GM06990 (cell line): ENCODE data around the gene DSPP.

Source experiments
- DNase-seq: peaks from one replicate; pipeline ENCODE4 v3.0.0-alpha.2; 2011; ENCODE audit not compliant: insufficient read length; ENCODE audit errors: extremely low read depth
- H3K27me3 ChIP-seq: replicated peaks from 2 replicates; pipeline ENCODE4 v1.6.0; 2011; ENCODE audit warnings: low read length; ENCODE audit not compliant: control insufficient read depth, insufficient read depth
- H3K36me3 ChIP-seq: 2 replicates; pipeline ENCODE4 v1.5.1; 2011; ENCODE audit warnings: low read length; ENCODE audit not compliant: control insufficient read depth, insufficient read depth
- H3K4me3 ChIP-seq: replicated peaks from 2 replicates; pipeline ENCODE4 v1.5.1; 2011; ENCODE audit warnings: low read depth, mild to moderate bottlenecking, control low read depth, low read length
- TF ChIP-seq, protein P1 (sequence below): IDR thresholded peaks from 2 replicates; pipeline ENCODE4 v1.5.1; 2011; ENCODE audit warnings: low read length, control low read depth, mild to moderate bottlenecking, inconsistent platforms; ENCODE audit not compliant: insufficient read depth, poor library complexity, severe bottlenecking

The DSPP gene

DNA sequence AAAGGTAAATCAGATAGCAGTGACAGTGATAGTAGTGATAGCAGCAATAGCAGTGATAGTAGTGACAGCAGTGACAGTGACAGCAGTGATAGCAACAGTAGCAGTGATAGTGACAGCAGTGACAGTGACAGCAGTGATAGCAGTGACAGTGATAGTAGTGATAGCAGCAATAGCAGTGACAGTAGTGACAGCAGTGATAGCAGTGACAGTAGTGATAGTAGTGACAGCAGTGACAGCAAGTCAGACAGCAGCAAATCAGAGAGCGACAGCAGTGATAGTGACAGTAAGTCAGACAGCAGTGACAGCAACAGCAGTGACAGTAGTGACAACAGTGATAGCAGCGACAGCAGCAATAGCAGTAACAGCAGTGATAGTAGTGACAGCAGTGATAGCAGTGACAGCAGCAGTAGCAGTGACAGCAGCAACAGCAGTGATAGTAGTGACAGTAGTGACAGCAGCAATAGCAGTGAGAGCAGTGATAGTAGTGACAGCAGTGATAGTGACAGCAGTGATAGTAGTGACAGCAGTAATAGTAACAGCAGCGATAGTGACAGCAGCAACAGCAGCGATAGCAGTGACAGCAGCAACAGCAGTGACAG, 6.1 kb downstream of the DSPP start:
- H3K27me3 ChIP-seq = no peaks in the 10 kb centered on the region
- DNase-seq = no peak
- H3K4me3 ChIP-seq = no peak overlapping the region
- no peaks in the 10 kb centered on the region for H3K36me3 ChIP-seq
- TF ChIP-seq, protein P1, sequence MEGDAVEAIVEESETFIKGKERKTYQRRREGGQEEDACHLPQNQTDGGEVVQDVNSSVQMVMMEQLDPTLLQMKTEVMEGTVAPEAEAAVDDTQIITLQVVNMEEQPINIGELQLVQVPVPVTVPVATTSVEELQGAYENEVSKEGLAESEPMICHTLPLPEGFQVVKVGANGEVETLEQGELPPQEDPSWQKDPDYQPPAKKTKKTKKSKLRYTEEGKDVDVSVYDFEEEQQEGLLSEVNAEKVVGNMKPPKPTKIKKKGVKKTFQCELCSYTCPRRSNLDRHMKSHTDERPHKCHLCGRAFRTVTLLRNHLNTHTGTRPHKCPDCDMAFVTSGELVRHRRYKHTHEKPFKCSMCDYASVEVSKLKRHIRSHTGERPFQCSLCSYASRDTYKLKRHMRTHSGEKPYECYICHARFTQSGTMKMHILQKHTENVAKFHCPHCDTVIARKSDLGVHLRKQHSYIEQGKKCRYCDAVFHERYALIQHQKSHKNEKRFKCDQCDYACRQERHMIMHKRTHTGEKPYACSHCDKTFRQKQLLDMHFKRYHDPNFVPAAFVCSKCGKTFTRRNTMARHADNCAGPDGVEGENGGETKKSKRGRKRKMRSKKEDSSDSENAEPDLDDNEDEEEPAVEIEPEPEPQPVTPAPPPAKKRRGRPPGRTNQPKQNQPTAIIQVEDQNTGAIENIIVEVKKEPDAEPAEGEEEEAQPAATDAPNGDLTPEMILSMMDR = no peak

GRCh38 chr4:87616268-87616667, 7.9 kb downstream of the DSPP start:
- DNase-seq = no peak
- TF ChIP-seq, protein P1 = no peak
- Histone ChIP-seq H3K27me3 (no peaks in the 10 kb centered on the region), H3K36me3 (no peaks in the 10 kb centered on the region), H3K4me3 (no peak overlapping the region)

DNA sequence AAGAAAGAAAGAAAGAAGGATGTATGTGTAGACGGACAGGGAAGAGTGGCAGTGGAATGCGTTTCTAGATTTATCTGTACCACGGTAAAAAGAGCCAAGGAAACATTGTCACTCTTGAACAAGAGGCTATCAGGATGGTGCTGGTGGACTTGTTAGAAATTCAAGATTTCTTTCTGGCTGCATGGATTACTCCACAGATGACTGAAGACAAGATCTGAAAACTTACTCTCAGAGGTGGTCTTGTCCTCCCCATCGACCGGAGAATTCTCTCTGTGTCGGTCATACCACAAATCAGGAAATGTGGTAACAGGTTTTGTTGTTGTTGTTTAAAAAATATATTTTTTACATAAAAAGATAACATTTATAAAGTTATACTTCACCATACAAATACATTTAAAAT, 11.8 kb downstream of the DSPP start:
- no peak for DNase-seq
- no peaks in the 10 kb centered on the region for H3K27me3 ChIP-seq
- H3K4me3 ChIP-seq = no peak overlapping the region
- TF ChIP-seq, protein P1 = no peak
- no peaks in the 10 kb centered on the region for H3K36me3 ChIP-seq

- H3K36me3 ChIP-seq = no peaks in the 10 kb centered on the region
- TF ChIP-seq, protein P1 = no peak
- no peak for DNase-seq
- no peaks in the 10 kb centered on the region for H3K27me3 ChIP-seq
- no peak overlapping the region for H3K4me3 ChIP-seq
These were observed 12.2 kb downstream of the DSPP start for GRCh38 chr4:87620491-87620890.

GRCh38 chr4:87622303-87622702, 14.0 kb downstream of the DSPP start:
- TF ChIP-seq, protein P1 = no peak
- DNase-seq = no peak
- no peaks in the 10 kb centered on the region for H3K36me3 ChIP-seq

DNA sequence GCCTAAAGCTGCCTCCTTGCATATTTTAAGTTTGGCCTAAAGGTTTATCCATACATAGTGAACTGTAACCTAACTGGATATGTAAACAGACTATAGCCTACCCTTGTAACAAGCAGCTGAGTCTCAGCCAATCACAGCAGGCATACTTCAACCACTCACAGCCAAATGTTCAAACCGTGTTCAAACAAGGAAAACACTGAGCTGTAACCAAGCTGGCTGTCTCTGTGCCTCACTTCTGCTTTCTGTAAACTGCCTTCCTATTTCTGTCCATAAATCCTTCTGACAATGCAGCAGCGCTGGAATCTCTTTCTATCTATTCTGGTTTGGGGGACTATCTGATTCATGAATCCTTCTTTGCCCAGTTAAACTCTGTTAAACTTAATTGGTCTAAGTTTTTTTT, 16.4 kb downstream of the DSPP start:
- Histone ChIP-seq H3K4me3 (no peak overlapping the region), H3K36me3 (no peaks in the 10 kb centered on the region), H3K27me3 (no peaks in the 10 kb centered on the region)
- DNase-seq = no peak
- TF ChIP-seq, protein P1 = no peak

More at GRCh38 chr4:87622303-87622702, 14.0 kb downstream of the DSPP start:
- Histone ChIP-seq H3K4me3 (no peak overlapping the region), H3K27me3 (no peaks in the 10 kb centered on the region)
